ENCODE results near the gene TMC1. TPM values are rescaled to one million over a fixed set of nuclear protein-coding genes. Genes with fewer than 3 reads are reported as not detected.

TMC1 gene
- total RNA-seq, 1 donor from 2014 or later = not detected

DNA sequence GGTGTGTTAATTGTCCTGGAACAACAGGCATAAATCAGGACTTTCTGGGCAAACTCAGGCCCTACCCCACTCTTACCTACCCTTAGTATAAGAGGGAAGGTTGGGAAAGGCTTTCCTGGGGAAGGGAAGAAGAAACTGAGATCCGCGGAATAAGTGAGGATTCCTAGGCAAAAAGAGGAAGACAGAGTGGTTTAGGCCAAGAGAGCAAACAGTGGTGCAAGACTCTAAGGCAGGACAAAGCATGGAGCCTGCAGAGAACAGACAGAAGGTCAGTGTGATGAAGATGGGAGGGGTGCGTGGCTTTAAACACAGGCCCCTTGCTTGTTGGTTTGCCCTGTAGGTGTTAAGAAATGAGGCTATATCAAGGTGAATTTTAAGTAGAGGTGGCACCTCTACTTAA lies 69.4 kb downstream of the TMC1 start:
- Mint-ChIP-seq H3K27ac (ENCODE audit: unreplicated experiment) (no peak overlapping the region), H3K27me3 (ENCODE audit: unreplicated experiment) (no peaks in the 10 kb centered on the region), H3K4me3 (ENCODE audit: unreplicated experiment) (no peak overlapping the region), H3K36me3 (ENCODE audit: unreplicated experiment) (no peaks in the 10 kb centered on the region), H3K4me1 (ENCODE audit: unreplicated experiment) (peaks cover 31% of the 10 kb centered on the region), H3K9me3 (ENCODE audit: unreplicated experiment) (no peaks in the 10 kb centered on the region)
- TF ChIP-seq, protein P1, sequence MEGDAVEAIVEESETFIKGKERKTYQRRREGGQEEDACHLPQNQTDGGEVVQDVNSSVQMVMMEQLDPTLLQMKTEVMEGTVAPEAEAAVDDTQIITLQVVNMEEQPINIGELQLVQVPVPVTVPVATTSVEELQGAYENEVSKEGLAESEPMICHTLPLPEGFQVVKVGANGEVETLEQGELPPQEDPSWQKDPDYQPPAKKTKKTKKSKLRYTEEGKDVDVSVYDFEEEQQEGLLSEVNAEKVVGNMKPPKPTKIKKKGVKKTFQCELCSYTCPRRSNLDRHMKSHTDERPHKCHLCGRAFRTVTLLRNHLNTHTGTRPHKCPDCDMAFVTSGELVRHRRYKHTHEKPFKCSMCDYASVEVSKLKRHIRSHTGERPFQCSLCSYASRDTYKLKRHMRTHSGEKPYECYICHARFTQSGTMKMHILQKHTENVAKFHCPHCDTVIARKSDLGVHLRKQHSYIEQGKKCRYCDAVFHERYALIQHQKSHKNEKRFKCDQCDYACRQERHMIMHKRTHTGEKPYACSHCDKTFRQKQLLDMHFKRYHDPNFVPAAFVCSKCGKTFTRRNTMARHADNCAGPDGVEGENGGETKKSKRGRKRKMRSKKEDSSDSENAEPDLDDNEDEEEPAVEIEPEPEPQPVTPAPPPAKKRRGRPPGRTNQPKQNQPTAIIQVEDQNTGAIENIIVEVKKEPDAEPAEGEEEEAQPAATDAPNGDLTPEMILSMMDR (IDR thresholded peaks at IDR 0.05) = no peak
- DNase-seq (ENCODE audit: extremely low spot score, unreplicated experiment) = no peak

DNA sequence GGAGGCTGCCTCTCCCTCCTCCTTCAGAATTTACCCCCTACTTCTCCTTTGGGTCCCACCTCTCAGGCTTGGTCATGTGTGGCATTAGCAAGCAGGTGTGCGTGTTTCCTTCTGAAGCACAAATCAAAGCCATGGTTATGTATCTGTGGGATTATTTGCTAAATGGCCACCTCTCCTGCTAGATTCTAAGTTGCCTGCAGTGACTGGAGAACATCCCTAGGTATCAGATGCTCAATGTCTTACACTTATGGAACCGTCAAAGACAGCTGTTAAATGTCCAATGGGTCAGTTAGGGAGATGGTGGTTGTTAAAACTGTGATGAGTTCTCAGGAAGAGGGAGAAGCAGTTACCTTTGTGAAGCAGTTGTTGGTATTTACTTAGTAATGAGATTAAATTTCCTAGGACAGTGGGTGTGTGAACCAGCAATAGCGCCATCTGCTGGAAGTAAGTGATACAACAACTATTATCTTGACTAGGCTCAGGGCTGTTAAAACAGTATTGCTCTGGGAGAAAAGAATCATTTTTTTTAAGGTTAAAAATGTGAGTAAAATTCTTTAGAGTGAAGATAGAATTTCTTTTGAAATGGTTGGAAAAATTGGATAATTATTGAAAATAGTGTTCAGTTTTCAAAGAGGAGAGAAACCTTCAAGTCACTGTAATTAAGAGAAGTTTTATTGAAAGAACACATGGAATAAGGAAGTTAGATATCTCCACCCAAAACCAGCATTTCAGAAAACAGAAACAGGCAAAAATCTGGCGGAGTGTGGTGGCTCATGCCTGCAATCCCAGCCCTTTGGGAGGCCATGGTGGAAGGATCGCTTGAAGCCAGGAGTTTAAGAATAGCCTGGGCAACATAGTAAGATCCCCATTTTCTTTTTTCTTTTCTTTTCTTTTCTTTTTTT lies 71.3 kb downstream of the TMC1 start:
- DNase-seq (ENCODE audit: extremely low spot score, unreplicated experiment) = no peak
- Mint-ChIP-seq H3K4me3 (ENCODE audit: unreplicated experiment) (no peak overlapping the region), H3K4me1 (ENCODE audit: unreplicated experiment) (peaks cover 28% of the 10 kb centered on the region), H3K27me3 (ENCODE audit: unreplicated experiment) (no peaks in the 10 kb centered on the region), H3K27ac (ENCODE audit: unreplicated experiment) (peak overlapping the region; percentile 55), H3K9me3 (ENCODE audit: unreplicated experiment) (no peaks in the 10 kb centered on the region), H3K36me3 (ENCODE audit: unreplicated experiment) (no peaks in the 10 kb centered on the region)
- TF ChIP-seq, protein P1 (IDR thresholded peaks at IDR 0.05) = peak; percentile 88

DNA sequence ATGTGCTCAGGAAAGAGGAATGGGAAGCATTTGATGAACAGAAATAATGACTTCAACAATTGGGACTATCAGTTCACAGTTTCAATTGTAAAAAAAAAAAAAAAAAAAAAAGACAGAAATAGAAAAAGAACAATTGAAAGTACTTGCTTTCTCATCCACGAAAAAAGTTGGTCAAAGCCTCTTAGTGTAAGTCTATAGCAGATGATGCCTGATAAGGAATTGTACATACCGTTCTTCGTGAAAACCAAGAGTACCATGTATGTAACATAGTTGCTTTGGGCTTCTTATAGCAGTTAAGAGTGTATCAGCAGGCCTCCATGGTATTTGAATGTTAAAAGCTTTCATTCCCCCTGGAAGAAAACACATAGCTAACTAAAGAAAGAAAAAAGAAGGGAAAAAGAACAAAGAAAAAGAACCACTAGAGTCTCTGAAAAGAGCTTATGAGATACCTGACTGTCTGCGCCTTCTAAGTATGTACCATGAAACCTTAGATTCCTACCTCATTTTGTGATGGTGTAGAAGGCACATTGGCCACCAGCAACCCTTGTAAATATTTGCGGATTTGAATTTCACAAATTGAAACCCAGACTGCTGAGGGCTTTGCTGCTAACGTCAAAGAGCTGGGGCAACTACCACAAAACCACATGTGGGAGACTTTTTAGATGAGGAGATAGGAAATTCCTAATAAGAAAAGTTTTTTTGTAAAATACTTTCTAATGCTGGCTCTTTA lies 75.2 kb downstream of the TMC1 start:
- TF ChIP-seq, protein P1 (IDR thresholded peaks at IDR 0.05) = no peak
- Mint-ChIP-seq H3K27me3 (ENCODE audit: unreplicated experiment) (no peaks in the 10 kb centered on the region), H3K9me3 (ENCODE audit: unreplicated experiment) (no peaks in the 10 kb centered on the region), H3K36me3 (ENCODE audit: unreplicated experiment) (no peaks in the 10 kb centered on the region), H3K4me3 (ENCODE audit: unreplicated experiment) (no peak overlapping the region), H3K4me1 (ENCODE audit: unreplicated experiment) (peaks cover 33% of the 10 kb centered on the region), H3K27ac (ENCODE audit: unreplicated experiment) (no peak overlapping the region)
- DNase-seq (ENCODE audit: extremely low spot score, unreplicated experiment) = no peak

DNA sequence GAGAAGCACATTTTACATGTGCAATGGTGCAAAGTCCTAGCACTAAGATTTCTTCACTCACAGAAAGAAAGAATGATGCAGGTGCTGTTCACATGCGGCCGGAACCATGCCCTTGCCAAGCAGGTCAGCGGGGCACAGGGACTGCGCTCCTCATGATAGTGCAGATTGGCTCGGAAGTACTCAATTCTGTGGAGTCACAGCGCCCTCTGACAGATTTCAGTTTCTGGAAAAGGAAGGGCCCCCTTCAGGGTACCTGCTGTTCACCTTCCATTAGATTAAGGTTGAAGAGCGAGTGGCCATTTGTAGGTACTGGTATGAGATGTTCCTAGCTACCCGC lies 75.7 kb downstream of the TMC1 start:
- TF ChIP-seq, protein P1 (IDR thresholded peaks at IDR 0.05) = no peak
- Mint-ChIP-seq H3K27ac (ENCODE audit: unreplicated experiment) (no peak overlapping the region), H3K4me3 (ENCODE audit: unreplicated experiment) (no peak overlapping the region), H3K9me3 (ENCODE audit: unreplicated experiment) (no peaks in the 10 kb centered on the region), H3K36me3 (ENCODE audit: unreplicated experiment) (no peaks in the 10 kb centered on the region), H3K4me1 (ENCODE audit: unreplicated experiment) (peaks cover 35% of the 10 kb centered on the region), H3K27me3 (ENCODE audit: unreplicated experiment) (no peaks in the 10 kb centered on the region)
- DNase-seq (ENCODE audit: extremely low spot score, unreplicated experiment) = no peak

DNA sequence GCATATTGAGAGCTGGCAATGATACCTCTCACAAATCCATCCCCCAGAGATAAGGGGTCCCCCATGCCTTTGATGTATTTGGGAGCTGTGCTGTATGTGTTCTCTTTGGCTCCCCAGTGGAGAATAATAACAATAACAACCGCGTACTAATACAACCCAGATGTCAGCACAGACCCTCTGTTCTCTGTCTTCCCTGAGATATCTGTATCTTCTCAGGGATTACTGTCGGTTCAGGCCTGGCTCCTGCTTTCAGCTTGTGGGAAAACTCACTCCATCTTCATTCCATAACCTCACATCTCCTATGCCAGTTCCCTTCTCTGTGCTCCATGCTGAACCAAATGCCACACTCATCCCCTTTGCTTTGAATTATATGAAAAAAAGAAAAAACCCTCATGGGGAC lies 76.2 kb downstream of the TMC1 start:
- Mint-ChIP-seq H3K4me3 (ENCODE audit: unreplicated experiment) (no peak overlapping the region), H3K9me3 (ENCODE audit: unreplicated experiment) (no peaks in the 10 kb centered on the region), H3K36me3 (ENCODE audit: unreplicated experiment) (no peaks in the 10 kb centered on the region), H3K4me1 (ENCODE audit: unreplicated experiment) (peaks cover 35% of the 10 kb centered on the region), H3K27ac (ENCODE audit: unreplicated experiment) (no peak overlapping the region), H3K27me3 (ENCODE audit: unreplicated experiment) (no peaks in the 10 kb centered on the region)
- TF ChIP-seq, protein P1 (IDR thresholded peaks at IDR 0.05) = no peak
- DNase-seq (ENCODE audit: extremely low spot score, unreplicated experiment) = no peak
